OCI-LY7 (cell line): ENCODE measurements around the gene KCNJ9. TPM values are rescaled to one million over a fixed set of nuclear protein-coding genes. Genes with fewer than 3 reads are reported as not detected.

Source experiments
- BruUV-seq: library from RNA; stranded (reverse); fragments of 400-500 nt; replicated peaks from 2 replicates; lab custom pipeline; 2021; lab: Mats Ljungman, UMichigan
- CTCF ChIA-PET: fragments of 300-600 bp; sonication (Branson Sonifier 250); formaldehyde crosslinking; loops from one replicate; lab custom pipeline; 2022; ENCODE audit warnings: antibody characterized with exemption; ENCODE audit not compliant: unreplicated experiment; lab: Charles Lee
- POLR2A ChIA-PET: fragments of 300-600 bp; sonication (Branson Sonifier 250); formaldehyde crosslinking; loops from one replicate; lab custom pipeline; 2022; ENCODE audit warnings: antibody characterized with exemption; lab: Charles Lee
- DNase-seq: peaks from one replicate; pipeline ENCODE4 v3.0.0-alpha.2; 2015; ENCODE audit warnings: low spot score
- H2AFZ ChIP-seq: fragments of 200-600 bp; sonication (generic), shearing (Covaris generic); 2 replicates; pipeline ENCODE4 v1.6.1; 2014; ENCODE audit warnings: mild to moderate bottlenecking, antibody characterized with exemption, low read length, moderate library complexity
- H3K27ac ChIP-seq: fragments of 200-600 bp; sonication (generic); 2 replicates; pipeline ENCODE4 v1.5.1; 2014; ENCODE audit warnings: mixed run types, low read depth, mild to moderate bottlenecking, moderate library complexity, low read length, inconsistent platforms; ENCODE audit not compliant: poor library complexity, severe bottlenecking
- H3K36me3 ChIP-seq: fragments of 200-600 bp; sonication (generic); 2 replicates; pipeline ENCODE4 v1.6.1; 2014; ENCODE audit warnings: mild to moderate bottlenecking, antibody characterized with exemption, low read length, moderate library complexity, mixed read lengths; ENCODE audit not compliant: insufficient read depth
- H3K4me1 ChIP-seq: fragments of 200-600 bp; sonication (generic); 2 replicates; pipeline ENCODE4 v1.5.1; 2014; ENCODE audit warnings: mild to moderate bottlenecking, low read length; ENCODE audit not compliant: insufficient read depth, poor library complexity, severe bottlenecking
- H3K4me2 ChIP-seq: fragments of 200-600 bp; sonication (generic); 2 replicates; pipeline ENCODE4 v1.6.1; 2014; ENCODE audit warnings: mild to moderate bottlenecking, low read length
- H3K4me3 ChIP-seq: fragments of 200-600 bp; sonication (generic); 2 replicates; pipeline ENCODE4 v1.5.1; 2014; ENCODE audit warnings: mild to moderate bottlenecking, low read depth, low read length; ENCODE audit not compliant: poor library complexity, severe bottlenecking
- H3K79me2 ChIP-seq: fragments of 200-600 bp; sonication (generic); 2 replicates; pipeline ENCODE4 v1.6.1; 2016; ENCODE audit warnings: low read depth, mild to moderate bottlenecking, low read length, moderate library complexity, mixed read lengths; ENCODE audit not compliant: insufficient read depth
- H3K9me2 ChIP-seq: fragments of 200-600 bp; sonication (generic); 2 replicates; pipeline ENCODE4 v1.6.1; 2016; ENCODE audit warnings: mild to moderate bottlenecking, low read length, mixed read lengths; ENCODE audit not compliant: insufficient read depth
- H3K9me3 ChIP-seq: fragments of 200-600 bp; sonication (generic); 2 replicates; pipeline ENCODE4 v1.6.1; 2014; ENCODE audit warnings: mild to moderate bottlenecking, mixed run types, low read length, mixed read lengths
- H4K20me1 ChIP-seq: fragments of 200-600 bp; sonication (generic); 2 replicates; pipeline ENCODE4 v1.6.1; 2014; ENCODE audit warnings: mild to moderate bottlenecking, antibody characterized with exemption, low read length, moderate library complexity, mixed read lengths; ENCODE audit not compliant: insufficient read depth
- EZH2phosphoT487 ChIP-seq: fragments of 200-600 bp; sonication (generic); IDR thresholded peaks from 2 replicates; pipeline ENCODE4 v1.6.1; 2018; ENCODE audit warnings: low read depth, borderline replicate concordance, mild to moderate bottlenecking, mixed run types, antibody characterized with exemption, low read length, moderate library complexity, mixed read lengths
- intact Hi-C: fragments of 100-400 bp; cut with micrococcal nuclease; formaldehyde crosslinking; loops from one replicate; pipeline ENCODE4 v1.10.0; 2022; ENCODE audit not compliant: unreplicated experiment
- total RNA-seq, 2 experiments: library from RNA; depleted of rRNA in 1 of 2; stranded (reverse); fragments of >200 nt in 1 of 2; shearing (Covaris generic) in 1 of 2; gene quantifications; 2 replicates each; pipeline ENCODE4 v1.2.3, GENCODE V29; 2014 to 2022
- TF ChIP-seq, protein P1 (sequence below): fragments of 200-600 bp; sonication (generic); conservative IDR thresholded peaks from 2 replicates; pipeline ENCODE4 v1.5.1; 2014; ENCODE audit warnings: mild to moderate bottlenecking, antibody characterized with exemption, low read length, moderate library complexity, mixed read lengths

KCNJ9 gene
- total RNA-seq, 2 experiments from 2014 or later: not detected

DNA sequence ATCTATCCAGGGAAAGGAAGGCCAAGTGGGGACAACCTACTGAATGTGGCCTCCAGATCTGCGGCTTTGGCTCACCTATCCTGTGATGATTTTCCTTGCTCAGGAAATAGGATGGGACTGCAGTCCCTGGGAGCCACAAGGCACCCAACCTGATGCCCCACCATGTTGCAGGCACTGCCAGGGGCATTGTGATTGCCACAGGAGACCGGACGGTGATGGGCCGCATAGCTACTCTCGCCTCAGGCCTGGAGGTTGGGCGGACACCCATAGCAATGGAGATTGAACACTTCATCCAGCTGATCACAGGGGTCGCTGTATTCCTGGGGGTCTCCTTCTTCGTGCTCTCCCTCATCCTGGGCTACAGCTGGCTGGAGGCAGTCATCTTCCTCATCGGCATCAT is 46.0 kb downstream of the KCNJ9 start:
- Histone ChIP-seq H3K36me3 (no peaks in the 10 kb centered on the region), H3K4me1 (no peaks in the 10 kb centered on the region), H3K4me2 (no peak overlapping the region), H3K27ac (no peak overlapping the region), H3K79me2 (no peaks in the 10 kb centered on the region), H4K20me1 (no peaks in the 10 kb centered on the region), H2AFZ (no peak overlapping the region), H3K9me3 (no peaks in the 10 kb centered on the region), H3K4me3 (no peak overlapping the region), H3K9me2 (no peaks in the 10 kb centered on the region)
- ChIA-PET POLR2A (no interaction called here), CTCF (no interaction called here)
- TF ChIP-seq, protein P1, sequence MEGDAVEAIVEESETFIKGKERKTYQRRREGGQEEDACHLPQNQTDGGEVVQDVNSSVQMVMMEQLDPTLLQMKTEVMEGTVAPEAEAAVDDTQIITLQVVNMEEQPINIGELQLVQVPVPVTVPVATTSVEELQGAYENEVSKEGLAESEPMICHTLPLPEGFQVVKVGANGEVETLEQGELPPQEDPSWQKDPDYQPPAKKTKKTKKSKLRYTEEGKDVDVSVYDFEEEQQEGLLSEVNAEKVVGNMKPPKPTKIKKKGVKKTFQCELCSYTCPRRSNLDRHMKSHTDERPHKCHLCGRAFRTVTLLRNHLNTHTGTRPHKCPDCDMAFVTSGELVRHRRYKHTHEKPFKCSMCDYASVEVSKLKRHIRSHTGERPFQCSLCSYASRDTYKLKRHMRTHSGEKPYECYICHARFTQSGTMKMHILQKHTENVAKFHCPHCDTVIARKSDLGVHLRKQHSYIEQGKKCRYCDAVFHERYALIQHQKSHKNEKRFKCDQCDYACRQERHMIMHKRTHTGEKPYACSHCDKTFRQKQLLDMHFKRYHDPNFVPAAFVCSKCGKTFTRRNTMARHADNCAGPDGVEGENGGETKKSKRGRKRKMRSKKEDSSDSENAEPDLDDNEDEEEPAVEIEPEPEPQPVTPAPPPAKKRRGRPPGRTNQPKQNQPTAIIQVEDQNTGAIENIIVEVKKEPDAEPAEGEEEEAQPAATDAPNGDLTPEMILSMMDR: no peak
- no peak for TF ChIP-seq EZH2phosphoT487
- intact Hi-C loops: no loop called here
- no peak for DNase-seq
- no TSS peak for BruUV-seq

GRCh38 chr1:160127865-160128523 is 46.7 kb downstream of the KCNJ9 start:
- no peak overlapping the region for H2AFZ ChIP-seq
- H4K20me1 ChIP-seq: no peaks in the 10 kb centered on the region
- H3K4me3 ChIP-seq: no peak overlapping the region
- no peaks in the 10 kb centered on the region for H3K9me2 ChIP-seq
- no peaks in the 10 kb centered on the region for H3K9me3 ChIP-seq
- ChIA-PET POLR2A (no interaction called here), CTCF (no interaction called here)
- TF ChIP-seq EZH2phosphoT487: no peak
- TF ChIP-seq, protein P1: no peak
- H3K4me1 ChIP-seq: no peaks in the 10 kb centered on the region
- intact Hi-C loops: no loop called here
- DNase-seq: no peak
- no peak overlapping the region for H3K27ac ChIP-seq
- H3K79me2 ChIP-seq: no peaks in the 10 kb centered on the region
- BruUV-seq: no TSS peak
- no peak overlapping the region for H3K4me2 ChIP-seq
- H3K36me3 ChIP-seq: no peaks in the 10 kb centered on the region

- TF ChIP-seq, protein P1: no peak
- no peak for TF ChIP-seq EZH2phosphoT487
- intact Hi-C loops: no loop called here
- Histone ChIP-seq H3K9me2 (no peaks in the 10 kb centered on the region), H3K4me3 (no peak overlapping the region), H3K36me3 (no peaks in the 10 kb centered on the region), H3K9me3 (no peaks in the 10 kb centered on the region), H3K79me2 (no peaks in the 10 kb centered on the region), H2AFZ (no peak overlapping the region), H3K4me1 (no peaks in the 10 kb centered on the region), H4K20me1 (no peaks in the 10 kb centered on the region), H3K27ac (no peak overlapping the region), H3K4me2 (no peak overlapping the region)
- ChIA-PET CTCF (no interaction called here), POLR2A (no interaction called here)
- DNase-seq: no peak
- BruUV-seq: no TSS peak
Observed at GRCh38 chr1:160128636-160129035, 47.3 kb downstream of the KCNJ9 start.
